ENCODE results near the gene SLC1A2. TPM values are rescaled to one million over a fixed set of nuclear protein-coding genes. Genes with fewer than 3 reads are reported as not detected.

SLC1A2 gene
- total RNA-seq, 1 experiment from 2014 or later = 0.50 TPM

DNA sequence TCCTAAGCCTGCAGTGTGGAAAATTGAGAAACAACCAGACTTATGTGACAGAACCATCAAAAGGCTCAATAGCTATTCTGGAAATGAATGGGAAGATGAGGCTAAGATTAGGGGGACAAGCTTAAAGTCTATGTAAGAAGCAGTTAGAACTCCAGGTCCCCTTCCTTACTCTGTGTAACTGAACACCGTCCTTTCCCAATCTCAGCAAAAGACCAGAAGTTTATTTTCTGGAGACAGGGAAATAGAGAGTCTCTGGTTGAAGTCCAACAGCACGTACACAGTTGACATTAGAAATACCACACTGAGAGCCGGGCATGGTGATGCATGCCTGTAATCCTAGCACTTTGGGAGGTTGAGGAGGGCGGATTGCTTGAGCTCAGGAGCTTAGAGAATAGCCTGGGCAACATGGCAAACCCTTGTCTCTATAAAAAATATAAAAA is 186.4 kb downstream of the SLC1A2 start:
- no peak overlapping the region for H2AK5ac ChIP-seq (ENCODE audit: insufficient read length, low read length)
- no peak overlapping the region for H3K9ac ChIP-seq (ENCODE audit: extremely low read depth, insufficient read length, low read length)
- H3K27ac ChIP-seq (ENCODE audit: insufficient read length, low read depth, low read length) = no peak overlapping the region
- H3K79me2 ChIP-seq (ENCODE audit: insufficient read depth, low read length) = no peaks in the 10 kb centered on the region
- H2BK12ac ChIP-seq (ENCODE audit: insufficient read length, low read depth, low read length) = no peak overlapping the region
- H3K18ac ChIP-seq (ENCODE audit: insufficient read length, low read depth, low read length) = no peak overlapping the region
- no peak overlapping the region for H3K27ac Mint-ChIP-seq
- no peak overlapping the region for H3K23ac ChIP-seq (ENCODE audit: insufficient read length, low read depth, low read length)
- H4K5ac ChIP-seq (ENCODE audit: insufficient read length, low read depth, low read length) = no peak overlapping the region
- no peak overlapping the region for H3K56ac ChIP-seq (ENCODE audit: insufficient read length, low read depth, low read length)
- no peaks in the 10 kb centered on the region for H3K23me2 ChIP-seq (ENCODE audit: insufficient read length, low read depth, low read length, poor library complexity, severe bottlenecking)
- no peak overlapping the region for H2AFZ ChIP-seq (ENCODE audit: low read length)
- no peak overlapping the region for H2BK5ac ChIP-seq (ENCODE audit: insufficient read length, low read length)
- no peak for DNase-seq
- no peak overlapping the region for H4K91ac ChIP-seq (ENCODE audit: insufficient read length, low read depth, low read length)
- H3K27me3 ChIP-seq (ENCODE audit: insufficient read depth, low read length) = no peaks in the 10 kb centered on the region
- H3K79me1 ChIP-seq (ENCODE audit: insufficient read depth, low read depth, low read length, poor library complexity, severe bottlenecking) = no peaks in the 10 kb centered on the region
- H3K4me1 ChIP-seq (ENCODE audit: insufficient read depth, low read length) = peaks cover 1% of the 10 kb centered on the region; the same call in 1 of the 2 replicates
- H3K9me3 Mint-ChIP-seq = no peaks in the 10 kb centered on the region; a peak in 1 of 5 replicates
- no peak overlapping the region for H4K8ac ChIP-seq (replicated peaks; ENCODE audit: insufficient read length, low read depth, low read length)
- no peak overlapping the region for H2BK120ac ChIP-seq (ENCODE audit: low read depth, low read length, poor library complexity, severe bottlenecking)
- H2BK15ac ChIP-seq (ENCODE audit: low read depth, low read length) = no peak overlapping the region
- no peaks in the 10 kb centered on the region; the same call in none of the 2 replicates for H3K27me3 Mint-ChIP-seq (ENCODE audit: low read depth)
- H2BK20ac ChIP-seq (ENCODE audit: low read depth, low read length, poor library complexity, severe bottlenecking) = no peak overlapping the region
- no peaks in the 10 kb centered on the region for H3K9me3 ChIP-seq (ENCODE audit: control insufficient read depth, low read depth, low read length)
- no peak overlapping the region for H3K4ac ChIP-seq (ENCODE audit: low read depth, low read length)
- 0 out of 7 replicates have a peak, but pooled peaks cover 0 to 4% (median 0%) of the 10 kb centered on the region in 3 experiments for H3K36me3 Mint-ChIP-seq (ENCODE audit: insufficient read depth in 1 of 3, low read depth in 3 of 3)
- H3T11ph ChIP-seq (ENCODE audit: low read length) = no peak overlapping the region
- no peak for TF ChIP-seq CTCF (conservative IDR thresholded peaks at IDR 0.05)
- H3K4me1 Mint-ChIP-seq = peaks cover 10 to 13% of the 10 kb centered on the region in 2 experiments
- no peak overlapping the region for H3K4me2 ChIP-seq (ENCODE audit: insufficient read depth, insufficient read length, low read length)
- no peak overlapping the region for H3K14ac ChIP-seq (ENCODE audit: insufficient read depth, low read length)
- no peak overlapping the region for H3K4me3 Mint-ChIP-seq
- H4K20me1 ChIP-seq (ENCODE audit: control insufficient read depth, insufficient read depth, insufficient read length) = no peaks in the 10 kb centered on the region
- WGBS (ENCODE audit: extremely low coverage, insufficient read length, low lambda C conversion rate) = no CpG with 5 or more reads among the region's 4 CpGs

Measured in H9 (cell line).